ENCODE measurements around the gene CDKN2AIPNL. TPM values are rescaled to one million over a fixed set of nuclear protein-coding genes. Genes with fewer than 3 reads are reported as not detected.
"Not testable (repeated sequence)": the region's sequence is repeated elsewhere in the genome, so short reads cannot be mapped to it uniquely, and the experiment has no call there.

The CDKN2AIPNL gene
- total RNA-seq, 1 donor from 2014 or later: 13.1 TPM

GRCh38 chr5:134403951-134404350 is 7.7 kb downstream of the CDKN2AIPNL start:
- no peak for DNase-seq (ENCODE audit: low read depth)

- no peak for DNase-seq (ENCODE audit: low read depth)
These were observed 13.0 kb downstream of the CDKN2AIPNL start for GRCh38 chr5:134398609-134399155.

GRCh38 chr5:134397196-134397595 is 14.5 kb downstream of the CDKN2AIPNL start:
- DNase-seq (ENCODE audit: low read depth): no peak

- no peak for DNase-seq (ENCODE audit: low read depth)
These were observed 15.4 kb downstream of the CDKN2AIPNL start for GRCh38 chr5:134396274-134396673.

GRCh38 chr5:134394932-134395331 is 16.7 kb downstream of the CDKN2AIPNL start:
- peak; percentile 45 for DNase-seq (ENCODE audit: low read depth)

GRCh38 chr5:134392301-134392700 is 19.4 kb downstream of the CDKN2AIPNL start:
- DNase-seq (ENCODE audit: low read depth): no peak

- DNase-seq (ENCODE audit: low read depth): no peak
These were observed 24.2 kb downstream of the CDKN2AIPNL start for GRCh38 chr5:134387443-134387842.

GRCh38 chr5:134383980-134384697 is 27.5 kb downstream of the CDKN2AIPNL start:
- no peak for DNase-seq (ENCODE audit: low read depth)

- DNase-seq (ENCODE audit: low read depth): not testable (repeated sequence)
These were observed 29.5 kb downstream of the CDKN2AIPNL start for GRCh38 chr5:134382204-134382603.

GRCh38 chr5:134380346-134380745 is 31.3 kb downstream of the CDKN2AIPNL start:
- DNase-seq (ENCODE audit: low read depth): no peak

GRCh38 chr5:134374232-134374631 is 37.4 kb downstream of the CDKN2AIPNL start:
- no peak for DNase-seq (ENCODE audit: low read depth)

- not testable (repeated sequence) for DNase-seq (ENCODE audit: low read depth)
These were observed 38.0 kb downstream of the CDKN2AIPNL start for GRCh38 chr5:134373633-134374032.

- DNase-seq (ENCODE audit: low read depth): peak; percentile 26
These were observed 39.8 kb downstream of the CDKN2AIPNL start for GRCh38 chr5:134371834-134372340.

- peak; percentile 99 for DNase-seq (ENCODE audit: low read depth)
These were observed 40.5 kb downstream of the CDKN2AIPNL start, which contains the start of gene UBE2B for GRCh38 chr5:134370871-134371833. UBE2B (plus strand) TSS chr5:134371569; CDS start chr5:134371596, 27 bp downstream.

GRCh38 chr5:134370311-134370870 is 41.3 kb downstream of the CDKN2AIPNL start:
- DNase-seq (ENCODE audit: low read depth): no peak

- no peak for DNase-seq (ENCODE audit: low read depth)
These were observed 46.1 kb downstream of the CDKN2AIPNL start for GRCh38 chr5:134365604-134366003.

GRCh38 chr5:134355681-134356080 is 56.0 kb downstream of the CDKN2AIPNL start:
- DNase-seq (ENCODE audit: low read depth): no peak
